Measurements from ENCODE around the gene CCL18.
"Not testable (repeated sequence)": the region's sequence is repeated elsewhere in the genome, so short reads cannot be mapped to it uniquely, and the experiment has no call there.

CCL18 gene

DNA sequence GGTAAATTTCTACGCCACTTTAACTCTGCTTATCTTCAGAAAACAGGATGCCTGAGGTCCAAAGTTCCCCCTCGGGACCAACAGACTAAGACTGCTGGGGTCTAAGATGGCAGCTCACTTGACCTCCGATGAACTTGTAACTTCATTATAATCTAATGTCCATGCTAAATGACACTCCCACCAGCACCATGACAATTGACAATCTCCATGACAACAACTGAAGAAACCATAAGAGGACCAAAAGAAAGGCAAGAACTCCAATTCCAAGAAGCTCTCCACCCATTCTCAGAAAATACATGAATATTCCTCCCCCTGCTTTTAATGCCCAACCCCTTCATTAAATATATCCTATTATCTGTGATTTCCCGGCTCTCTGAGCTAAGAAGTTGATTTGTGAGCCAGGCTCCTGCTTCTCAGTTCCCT is 47.0 kb downstream of the CCL18 start:
- no peak for FAIRE-seq

DNA sequence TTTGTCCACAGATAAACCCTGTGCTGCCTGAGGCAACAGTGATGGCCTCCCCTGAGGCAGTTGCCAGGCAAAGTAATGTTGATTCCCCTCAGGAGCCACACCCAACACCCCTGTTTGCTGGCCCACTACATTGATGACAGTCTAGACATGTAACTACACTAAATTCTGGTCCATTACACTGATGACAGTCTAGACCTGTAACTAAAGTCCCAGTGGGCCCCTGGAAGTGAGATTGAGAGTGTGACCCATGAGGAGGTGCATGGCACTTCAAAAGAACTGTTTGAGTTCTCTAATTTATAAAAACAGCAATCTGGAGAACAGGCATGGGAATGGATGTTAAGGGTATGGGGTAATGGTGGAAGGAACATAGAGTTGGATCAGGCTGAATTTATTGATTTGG is 48.5 kb downstream of the CCL18 start:
- DNase-seq (ENCODE audit: insufficient read length) (no peak), FAIRE-seq (no peak)
- TF ChIP-seq POLR2AphosphoS5 (IDR thresholded peaks at IDR 0.05; ENCODE audit: low read depth, low read length) (no peak), TAF1 (IDR thresholded peaks at IDR 0.05; ENCODE audit: borderline replicate concordance, low read depth, low read length) (no peak), POLR2A (IDR thresholded peaks at IDR 0.05; ENCODE audit: low read depth, low read length) (no peak)

More for the DNA sequence above, 47.0 kb downstream of the CCL18 start:
- DNase-seq (ENCODE audit: insufficient read length), result no peak
- TF ChIP-seq POLR2AphosphoS5 (IDR thresholded peaks at IDR 0.05; ENCODE audit: low read depth, low read length) (no peak), POLR2A (IDR thresholded peaks at IDR 0.05; ENCODE audit: low read depth, low read length) (no peak), TAF1 (IDR thresholded peaks at IDR 0.05; ENCODE audit: borderline replicate concordance, low read depth, low read length) (no peak)

DNA sequence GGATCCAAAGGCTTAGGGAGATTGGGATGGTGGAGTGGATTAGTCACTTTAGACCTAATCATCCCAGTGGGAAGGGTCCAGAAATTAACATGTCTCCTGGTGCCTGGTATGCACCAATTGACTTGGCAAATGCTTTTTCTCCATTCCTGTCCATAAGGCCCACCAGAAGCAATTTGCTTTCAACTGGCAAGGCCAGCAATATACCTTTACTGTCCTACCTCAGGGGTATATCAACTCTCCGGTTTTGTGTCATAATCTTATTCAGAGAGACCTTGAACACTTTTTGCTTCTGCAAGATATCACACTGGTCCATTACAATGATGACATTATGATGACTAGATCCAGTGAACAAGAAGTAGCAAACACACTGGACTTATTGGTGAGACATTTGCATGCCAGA is 49.1 kb downstream of the CCL18 start:
- not testable (repeated sequence) for FAIRE-seq; DNase-seq (ENCODE audit: insufficient read length)

DNA sequence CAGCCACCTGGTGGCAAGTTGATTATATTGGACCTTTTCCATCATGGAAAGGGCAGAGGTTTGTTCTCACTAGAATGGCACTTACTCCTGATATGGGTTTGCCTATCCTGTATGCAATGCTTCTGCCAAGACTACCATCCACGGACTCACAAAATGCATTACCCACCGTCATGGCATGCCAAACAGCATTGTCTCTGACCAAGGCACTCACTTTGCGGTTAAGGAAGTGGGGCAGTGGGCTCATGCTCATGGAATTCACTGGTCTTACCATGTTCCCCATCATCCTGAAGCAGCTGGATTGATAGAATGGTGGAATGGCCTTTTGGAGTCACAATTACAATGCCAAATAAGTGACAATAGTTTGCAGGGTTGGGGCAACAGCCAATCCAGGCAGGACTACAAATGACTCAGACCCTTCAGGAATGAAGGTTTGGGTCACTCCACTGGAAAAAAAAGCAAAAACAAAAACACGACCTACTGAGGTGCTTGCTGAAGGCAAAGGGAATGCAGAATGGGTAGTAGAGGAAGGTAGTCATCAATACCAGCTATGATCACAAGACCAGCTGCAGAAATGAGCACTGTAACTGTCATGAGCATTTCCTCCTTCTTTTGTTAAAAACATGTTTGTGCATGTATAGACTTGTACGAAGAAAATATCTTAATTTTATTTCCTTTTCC is 51.0 kb downstream of the CCL18 start:
- DNase-seq (ENCODE audit: insufficient read length); FAIRE-seq: not testable (repeated sequence)

DNA sequence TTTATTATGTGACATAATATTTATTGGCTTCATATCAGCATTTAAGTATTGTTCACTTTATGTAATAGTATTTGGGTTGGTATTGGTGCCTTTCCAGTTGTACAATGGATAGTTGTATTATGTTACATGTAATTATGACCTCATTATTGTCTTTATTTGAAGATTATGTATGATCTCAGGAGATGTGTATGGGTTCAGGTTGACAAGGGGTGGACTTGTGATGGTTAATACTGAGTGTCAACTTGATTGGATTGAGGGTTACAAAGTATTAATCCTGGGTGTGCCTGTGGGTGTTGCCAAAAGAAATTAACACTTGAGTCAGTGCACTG is 51.5 kb downstream of the CCL18 start:
- FAIRE-seq; DNase-seq (ENCODE audit: insufficient read length): not testable (repeated sequence)

DNA sequence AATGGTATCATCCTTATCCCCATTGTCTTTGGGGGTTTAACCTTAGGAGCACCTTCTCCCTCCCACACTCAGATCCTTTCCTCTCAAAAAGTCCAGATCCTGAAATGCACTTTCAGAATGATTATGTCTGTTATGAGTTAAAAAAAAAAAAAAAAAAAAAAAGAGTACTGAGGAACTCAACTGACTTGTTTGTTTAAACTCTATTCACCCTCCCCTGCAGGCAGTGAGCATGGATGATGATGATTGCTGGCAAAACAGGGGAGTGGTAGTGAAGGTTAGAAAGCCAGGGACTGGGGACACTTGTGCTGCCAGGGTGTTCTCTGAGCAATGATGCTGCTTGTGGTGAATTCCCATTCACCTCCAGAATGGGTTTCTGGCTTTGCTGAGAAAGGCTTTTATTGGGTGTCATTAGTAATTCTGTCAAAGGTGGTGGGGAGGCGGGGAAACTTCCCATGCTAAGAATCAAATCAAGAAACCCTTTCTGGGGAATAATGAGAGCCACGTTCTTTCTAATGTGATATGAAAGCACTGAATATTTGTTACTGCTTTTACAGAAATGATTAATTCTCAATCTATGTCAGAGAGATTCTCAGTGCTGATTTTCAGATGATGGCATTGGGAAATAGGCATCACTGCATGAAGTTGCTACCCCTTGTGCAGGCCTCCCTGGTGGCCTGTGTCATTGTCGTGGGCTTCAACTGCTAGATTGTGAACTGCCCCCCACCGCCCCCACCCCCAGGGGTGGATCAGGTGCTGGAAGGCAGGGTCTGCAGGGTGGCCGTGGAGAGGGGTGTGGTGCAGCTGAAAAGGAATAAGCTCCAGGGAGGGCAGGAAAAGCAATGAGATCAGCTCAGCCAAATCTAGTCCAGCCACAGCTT is 53.7 kb downstream of the CCL18 start:
- FAIRE-seq (no peak), DNase-seq (ENCODE audit: insufficient read length) (no peak)
- TF ChIP-seq TAF1 (IDR thresholded peaks at IDR 0.05; ENCODE audit: borderline replicate concordance, low read depth, low read length), result no peak
- TF ChIP-seq POLR2A (IDR thresholded peaks at IDR 0.05; ENCODE audit: low read depth, low read length), result no peak
- no peak for TF ChIP-seq POLR2AphosphoS5 (IDR thresholded peaks at IDR 0.05; ENCODE audit: low read depth, low read length)

DNA sequence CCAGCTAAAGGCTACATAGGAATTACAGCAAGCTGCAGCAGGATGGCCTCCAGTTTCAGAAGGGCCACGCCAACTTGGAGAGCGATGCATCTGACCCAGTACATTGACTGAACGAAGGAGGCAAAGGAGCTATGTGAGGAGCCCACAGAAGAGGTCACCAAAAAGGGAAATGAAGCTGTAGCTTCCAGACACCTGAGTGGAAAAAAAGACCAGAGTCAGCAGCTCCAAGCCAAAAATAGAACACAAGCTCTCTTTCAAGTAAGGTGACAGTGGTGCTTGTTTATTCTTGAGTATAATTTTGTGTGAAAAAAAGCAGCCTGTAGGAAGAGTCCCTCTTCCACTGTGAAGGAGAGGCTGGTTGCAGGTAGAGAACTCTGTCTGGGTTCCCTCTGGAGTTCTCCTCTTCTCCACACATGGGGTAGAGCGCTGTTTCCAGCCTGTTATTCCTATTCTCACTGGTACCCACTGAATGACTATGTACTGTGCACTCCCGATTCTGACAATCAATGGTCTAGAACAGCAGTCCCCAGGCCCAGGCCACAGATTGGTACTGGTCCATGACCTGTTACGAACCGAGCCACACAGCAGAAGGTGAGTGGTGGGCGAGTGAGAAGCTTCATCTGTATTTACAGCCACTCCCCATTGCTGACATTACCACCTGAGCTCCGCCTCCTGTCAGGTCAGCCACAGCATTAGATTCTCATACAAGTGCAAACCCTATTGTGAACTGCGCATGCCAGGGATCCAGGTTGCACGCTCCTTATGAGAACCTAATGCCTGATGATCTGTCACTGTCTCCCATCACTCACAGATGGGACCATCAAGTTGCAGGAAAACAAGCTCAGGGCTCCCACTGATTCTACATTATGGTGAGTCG is 54.6 kb downstream of the CCL18 start:
- FAIRE-seq (no peak), DNase-seq (ENCODE audit: insufficient read length) (no peak)

DNA sequence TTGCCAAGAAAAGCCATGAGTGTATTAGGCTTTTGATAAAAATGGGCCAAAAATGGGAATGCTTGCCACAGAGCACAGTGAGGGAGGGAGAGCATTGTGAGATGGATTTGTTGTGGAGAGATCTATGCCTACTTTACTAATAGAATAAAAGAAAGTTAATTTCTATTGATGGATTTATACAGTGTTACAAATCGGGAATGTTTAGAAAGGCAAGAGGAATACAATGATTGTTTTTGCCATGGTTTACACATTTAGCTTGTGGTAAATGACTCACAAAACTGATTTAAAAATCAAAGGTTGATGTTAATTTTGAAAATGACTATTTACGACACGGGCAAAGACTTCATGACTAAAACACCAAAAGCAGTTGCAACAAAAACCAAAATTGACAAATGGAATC is 56.1 kb downstream of the CCL18 start:
- DNase-seq (ENCODE audit: insufficient read length), result no peak
- TF ChIP-seq TAF1 (IDR thresholded peaks at IDR 0.05; ENCODE audit: borderline replicate concordance, low read depth, low read length), result no peak
- no peak for TF ChIP-seq POLR2A (IDR thresholded peaks at IDR 0.05; ENCODE audit: low read depth, low read length)
- no peak for TF ChIP-seq POLR2AphosphoS5 (IDR thresholded peaks at IDR 0.05; ENCODE audit: low read depth, low read length)
- FAIRE-seq, result no peak

More for the DNA sequence above, 54.6 kb downstream of the CCL18 start:
- TF ChIP-seq TAF1 (IDR thresholded peaks at IDR 0.05; ENCODE audit: borderline replicate concordance, low read depth, low read length), result no peak

DNA sequence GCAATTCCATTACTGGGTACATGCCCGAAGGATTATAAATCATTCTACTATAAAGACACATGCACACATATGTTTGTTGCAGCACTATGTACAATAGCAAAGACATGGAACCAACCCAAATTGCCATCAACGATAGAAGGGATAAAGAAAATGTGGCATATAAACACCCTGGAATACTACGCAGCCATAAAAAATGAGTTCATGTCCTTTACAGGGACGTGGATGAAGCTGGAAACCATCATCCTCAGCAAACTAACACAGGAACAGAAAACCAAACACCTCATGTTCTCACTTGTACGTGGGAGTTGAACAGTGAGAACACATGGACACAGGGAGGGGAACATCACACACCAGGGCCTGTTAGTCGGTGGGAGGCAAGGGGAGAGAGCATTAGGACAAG is 57.0 kb downstream of the CCL18 start:
- not testable (repeated sequence) for FAIRE-seq; DNase-seq (ENCODE audit: insufficient read length)

Measured in GM12892 (cell line).